ENCODE measurements around the gene SPRN. TPM values are rescaled to one million over a fixed set of nuclear protein-coding genes. Genes with fewer than 3 reads are reported as not detected.
A peak's percentile ranks its signal among the peaks of the same experiment; 100 is the strongest.
"Not testable (repeated sequence)": the region's sequence is repeated elsewhere in the genome, so short reads cannot be mapped to it uniquely, and the experiment has no call there.

Gene SPRN
- total RNA-seq, 6 experiments from 2014 or later, result 0.07 to 15.1 (median 0.11) TPM; not detected in 1

DNA sequence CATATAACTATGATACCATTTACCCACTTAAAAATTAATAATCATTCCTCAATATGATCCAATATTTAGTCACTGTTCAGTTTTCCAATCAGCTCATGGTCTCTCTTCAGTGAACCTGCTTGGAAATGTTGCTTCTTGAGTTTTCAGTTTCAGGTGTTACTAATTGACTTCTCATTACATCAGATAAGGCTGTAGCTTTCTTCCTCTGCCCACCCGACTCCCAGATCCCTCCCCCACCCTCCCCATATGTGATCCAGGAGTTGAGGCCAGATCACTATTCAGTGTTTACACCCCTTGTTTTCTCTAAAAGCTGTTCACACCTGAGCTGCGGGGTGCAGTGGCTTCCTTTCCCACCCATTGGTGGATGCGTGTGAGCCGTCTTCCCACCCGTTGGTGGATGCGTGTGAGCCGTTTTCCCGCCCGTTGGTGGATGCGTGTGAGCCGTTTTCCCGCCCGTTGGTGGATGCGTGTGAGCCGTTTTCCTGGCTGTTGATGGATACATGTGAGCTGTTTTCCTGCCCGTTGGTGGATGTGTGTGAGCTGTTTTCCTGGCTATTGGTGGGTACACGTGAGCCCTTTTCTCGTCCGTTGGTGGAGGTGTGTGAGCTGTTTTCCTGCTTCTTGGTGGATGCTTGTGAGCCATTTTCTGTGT, 33.7 kb downstream of the SPRN start:
- Histone ChIP-seq H3K4me3 (no peak overlapping the region), H3K36me3 (no peaks in the 10 kb centered on the region), H3K9me3 (no peaks in the 10 kb centered on the region), H3K4me1 (peaks cover 0 to 14% (median 4%) of the 10 kb centered on the region in 4 donors), H3K27ac (no peak overlapping the region), H3K27me3 (no peaks in the 10 kb centered on the region)
- 91% methylated on average over 15 of the region's 19 CpGs for WGBS (ENCODE audit: insufficient coverage, low coverage, low lambda C conversion rate, missing lambda C conversion rate)
- intact Hi-C loops (cut with DNase I), result no loop called here
- TF ChIP-seq POLR2A (IDR thresholded peaks at IDR 0.05), result no peak
- TF ChIP-seq, protein P1, sequence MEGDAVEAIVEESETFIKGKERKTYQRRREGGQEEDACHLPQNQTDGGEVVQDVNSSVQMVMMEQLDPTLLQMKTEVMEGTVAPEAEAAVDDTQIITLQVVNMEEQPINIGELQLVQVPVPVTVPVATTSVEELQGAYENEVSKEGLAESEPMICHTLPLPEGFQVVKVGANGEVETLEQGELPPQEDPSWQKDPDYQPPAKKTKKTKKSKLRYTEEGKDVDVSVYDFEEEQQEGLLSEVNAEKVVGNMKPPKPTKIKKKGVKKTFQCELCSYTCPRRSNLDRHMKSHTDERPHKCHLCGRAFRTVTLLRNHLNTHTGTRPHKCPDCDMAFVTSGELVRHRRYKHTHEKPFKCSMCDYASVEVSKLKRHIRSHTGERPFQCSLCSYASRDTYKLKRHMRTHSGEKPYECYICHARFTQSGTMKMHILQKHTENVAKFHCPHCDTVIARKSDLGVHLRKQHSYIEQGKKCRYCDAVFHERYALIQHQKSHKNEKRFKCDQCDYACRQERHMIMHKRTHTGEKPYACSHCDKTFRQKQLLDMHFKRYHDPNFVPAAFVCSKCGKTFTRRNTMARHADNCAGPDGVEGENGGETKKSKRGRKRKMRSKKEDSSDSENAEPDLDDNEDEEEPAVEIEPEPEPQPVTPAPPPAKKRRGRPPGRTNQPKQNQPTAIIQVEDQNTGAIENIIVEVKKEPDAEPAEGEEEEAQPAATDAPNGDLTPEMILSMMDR (IDR thresholded peaks at IDR 0.05), result no peak
- DNase-seq, result no peak
- no peak for ATAC-seq

DNA sequence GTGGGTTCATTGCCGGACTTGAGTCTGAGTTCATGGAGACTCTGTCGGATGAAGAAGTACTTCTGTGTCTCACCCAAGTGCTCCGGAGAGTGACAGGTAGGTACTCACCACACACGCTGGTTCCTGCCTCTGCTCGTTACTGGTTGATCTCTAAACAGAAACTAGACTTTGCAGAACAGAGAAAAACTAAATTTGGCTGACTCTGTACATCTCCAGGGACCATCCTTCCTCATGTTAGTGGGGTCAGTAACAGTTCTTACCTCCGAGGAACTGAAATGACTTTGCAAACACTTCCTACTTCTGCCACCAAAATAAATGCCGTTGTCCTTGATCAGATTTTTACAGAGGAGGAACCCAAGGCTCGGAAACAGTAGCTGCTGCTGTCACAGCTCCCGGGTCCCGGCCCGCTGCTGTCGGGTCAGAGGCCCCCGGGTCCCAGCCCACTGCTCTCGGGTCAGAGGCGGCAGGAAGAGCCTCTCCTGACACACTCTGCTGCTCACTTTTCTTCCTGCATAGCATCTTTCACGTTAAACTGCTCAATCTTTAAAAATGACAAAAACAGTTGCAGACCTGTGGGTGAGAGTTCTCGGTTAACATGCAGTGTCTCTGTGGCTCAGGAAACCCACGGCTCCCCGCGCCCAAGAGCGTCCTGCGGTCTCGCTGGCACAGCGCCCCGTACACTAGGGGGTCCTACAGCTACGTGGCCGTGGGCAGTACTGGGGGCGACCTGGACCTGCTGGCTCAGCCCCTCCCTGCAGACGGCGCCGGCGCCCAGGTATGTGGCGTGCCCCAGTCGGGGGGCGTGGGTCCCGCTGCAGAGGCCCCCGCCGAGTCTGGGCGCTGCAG, 35.2 kb downstream of the SPRN start:
- intact Hi-C loops (cut with DNase I), result no loop called here
- DNase-seq (peak in 2 of 3 donors; percentile 28 to 44), ATAC-seq (peak in 1 of 4 donors; percentile 36)
- TF ChIP-seq, protein P1 (IDR thresholded peaks at IDR 0.05), result no peak
- TF ChIP-seq POLR2A (IDR thresholded peaks at IDR 0.05), result no peak
- Histone ChIP-seq H3K27ac (peak overlapping the region; percentile 15 to 53 (median 23)), H3K9me3 (no peaks in the 10 kb centered on the region), H3K36me3 (no peaks in the 10 kb centered on the region), H3K4me1 (peaks cover 0 to 7% (median 0%) of the 10 kb centered on the region in 4 donors), H3K4me3 (no peak overlapping the region), H3K27me3 (no peaks in the 10 kb centered on the region)
- 75% methylated on average over 18 of the region's 39 CpGs for WGBS (ENCODE audit: insufficient coverage, low coverage, low lambda C conversion rate, missing lambda C conversion rate)

DNA sequence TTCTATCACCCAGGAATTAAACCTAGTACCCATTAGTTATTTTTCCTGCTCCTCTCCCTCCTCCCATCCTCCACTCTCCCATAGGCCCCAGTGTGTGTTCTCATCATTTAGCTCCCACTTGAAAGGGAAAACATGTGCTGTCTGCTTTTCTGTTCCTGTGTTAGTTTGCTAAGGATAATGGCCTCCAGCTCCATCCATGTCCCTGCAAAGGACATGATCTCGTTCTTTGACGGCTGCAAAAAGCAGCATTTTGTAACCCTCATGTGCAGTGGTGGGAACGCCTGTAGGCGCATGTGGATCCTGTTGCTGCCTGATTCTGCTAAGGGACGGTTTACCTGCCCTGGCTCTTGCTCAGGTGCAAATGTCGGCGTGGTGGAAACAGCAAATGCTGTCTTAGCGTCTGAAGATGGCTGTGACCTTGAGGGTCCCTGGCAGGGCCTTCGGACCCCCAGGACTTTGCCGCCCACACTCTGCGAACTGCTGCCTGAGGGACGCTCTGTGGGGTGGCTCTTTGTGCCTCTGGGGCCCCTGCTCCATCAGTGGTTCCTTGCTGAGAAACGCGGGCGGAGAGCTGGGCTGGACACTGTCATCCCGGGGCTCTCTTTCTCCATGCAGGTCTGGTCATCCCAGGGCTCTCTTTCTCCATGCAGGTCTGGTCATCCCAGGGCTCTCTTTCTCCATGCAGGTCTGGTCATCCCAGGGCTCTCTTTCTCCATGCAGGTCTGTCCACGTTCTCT, 36.0 kb downstream of the SPRN start:
- intact Hi-C loops (cut with DNase I), result no loop called here
- DNase-seq (peak in 2 of 3 donors; percentile 14 to 43), ATAC-seq (no peak)
- no peak for TF ChIP-seq POLR2A (IDR thresholded peaks at IDR 0.05)
- TF ChIP-seq, protein P1 (IDR thresholded peaks at IDR 0.05), result no peak
- H3K27me3 ChIP-seq, result no peaks in the 10 kb centered on the region
- H3K4me3 ChIP-seq, result no peak overlapping the region
- no peaks in the 10 kb centered on the region for H3K9me3 ChIP-seq
- peaks cover 0 to 3% (median 0%) of the 10 kb centered on the region in 4 donors for H3K4me1 ChIP-seq
- no peaks in the 10 kb centered on the region for H3K36me3 ChIP-seq
- WGBS (ENCODE audit: insufficient coverage, low coverage, low lambda C conversion rate, missing lambda C conversion rate), result 84% methylated on average over 8 of the region's 17 CpGs
- no peak overlapping the region for H3K27ac ChIP-seq

DNA sequence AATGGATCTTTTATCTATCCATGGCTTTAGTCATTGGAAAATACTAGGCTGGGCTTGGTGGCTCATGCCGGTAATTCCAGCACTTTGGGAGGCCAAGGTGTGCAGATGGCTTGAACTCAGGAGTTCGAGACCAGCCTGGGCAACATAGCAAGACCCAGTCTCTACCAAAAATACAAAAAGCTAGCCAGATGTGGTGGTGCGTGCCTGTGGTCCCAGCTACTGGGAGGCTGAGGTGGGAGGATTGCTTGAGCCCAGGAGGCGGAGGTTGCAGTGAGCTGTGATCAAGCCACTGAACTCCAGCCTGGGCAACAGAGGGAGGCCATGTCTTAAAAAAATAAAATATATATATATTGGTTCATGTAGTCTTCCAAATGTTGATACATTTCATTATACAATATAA, 37.5 kb downstream of the SPRN start:
- H3K4me3 ChIP-seq; ATAC-seq; H3K27me3 ChIP-seq; H3K27ac ChIP-seq; H3K4me1 ChIP-seq; intact Hi-C loops (cut with DNase I); H3K36me3 ChIP-seq; H3K9me3 ChIP-seq: not testable (repeated sequence)
- WGBS (ENCODE audit: insufficient coverage, low coverage, low lambda C conversion rate, missing lambda C conversion rate), result 100% methylated on average over 3 of the region's 4 CpGs
- DNase-seq, result peak in 1 of 3 donors; percentile 24

Data from right lobe of liver (tissue), 6 donors.